ENCODE data around the gene FUZ.

FUZ gene

GRCh38 chr19:49851456-49852259 is 38.6 kb upstream of the FUZ start:
- DNase-seq (ENCODE audit: low read depth) = no peak

GRCh38 chr19:49850487-49851342 is 37.6 kb upstream of the FUZ start, which contains the start of gene PTOV1:
Gene PTOV1 (plus strand): TSS chr19:49851159.
- DNase-seq (ENCODE audit: low read depth) = peak; percentile 87

- DNase-seq (ENCODE audit: low read depth) = no peak
These were observed 37.1 kb upstream of the FUZ start for GRCh38 chr19:49850221-49850486.

GRCh38 chr19:49849433-49850220 is 36.5 kb upstream of the FUZ start:
- no peak for DNase-seq (ENCODE audit: low read depth)

- DNase-seq (ENCODE audit: low read depth) = no peak
These were observed 35.8 kb upstream of the FUZ start for GRCh38 chr19:49848938-49849337.

DNA sequence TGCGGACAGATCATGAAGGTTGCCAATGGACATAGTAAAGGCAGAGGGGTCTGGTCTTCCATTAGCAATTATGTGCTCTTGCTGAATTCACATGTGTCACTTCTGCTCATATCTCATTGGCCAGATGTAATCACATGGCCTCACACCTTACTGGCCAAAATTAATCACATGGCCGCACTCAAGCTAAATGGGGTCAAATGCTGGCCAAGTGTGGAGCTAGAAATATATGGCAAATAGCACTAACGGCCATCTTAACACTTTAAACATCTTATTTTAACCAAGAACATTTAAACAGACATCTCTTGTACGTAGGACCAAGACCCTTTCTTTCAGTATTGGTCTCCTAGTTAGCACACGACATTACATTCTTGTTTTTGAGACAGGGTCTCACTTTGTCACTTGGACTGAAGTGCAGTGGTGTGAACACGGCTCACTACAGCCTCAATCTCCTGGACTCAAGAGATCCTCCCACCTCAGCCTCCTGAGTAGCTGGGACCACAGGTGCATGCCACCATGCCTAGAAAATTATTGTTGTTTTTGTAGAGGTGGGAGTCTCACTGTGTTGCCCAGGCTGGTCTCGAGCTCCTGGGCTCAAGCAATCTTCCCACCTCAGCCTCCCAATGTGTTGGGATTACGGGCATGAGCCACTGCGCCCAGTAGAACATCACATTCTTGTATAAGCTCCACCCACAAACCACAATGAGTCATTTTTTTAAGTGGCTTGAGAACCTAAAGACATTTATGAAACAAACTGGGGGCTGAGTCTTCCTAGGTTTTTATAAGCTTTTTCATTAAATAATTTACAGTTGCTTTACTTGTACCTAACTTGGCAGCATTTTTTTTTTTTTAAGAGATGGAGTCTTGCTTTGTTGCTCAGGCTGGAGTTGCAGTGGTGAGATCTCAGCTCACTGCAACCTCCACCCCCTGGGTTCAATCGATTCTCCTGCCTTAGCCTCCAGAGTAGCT is 34.9 kb upstream of the FUZ start:
- peak; percentile 95 for DNase-seq (ENCODE audit: low read depth)

DNA sequence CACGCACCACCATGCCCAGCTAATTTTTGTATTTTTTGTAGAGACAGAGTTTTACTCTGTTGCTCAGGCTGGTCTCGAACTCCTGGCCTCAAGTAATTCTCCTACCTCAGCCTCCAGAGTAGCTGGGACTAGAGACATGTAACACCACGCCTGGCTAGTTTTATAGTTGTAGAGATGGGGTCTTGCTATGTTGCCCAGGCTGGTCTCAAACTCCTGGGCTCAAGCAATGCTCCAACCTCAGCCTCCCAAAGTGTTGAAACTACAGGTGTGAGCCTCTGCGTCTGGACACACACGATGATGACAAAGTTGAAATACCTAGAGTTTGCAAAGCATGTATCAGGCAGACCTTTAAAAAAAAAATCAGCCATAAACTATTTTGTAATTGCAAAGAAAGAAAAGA is 33.3 kb upstream of the FUZ start:
- no peak for DNase-seq (ENCODE audit: low read depth)

DNA sequence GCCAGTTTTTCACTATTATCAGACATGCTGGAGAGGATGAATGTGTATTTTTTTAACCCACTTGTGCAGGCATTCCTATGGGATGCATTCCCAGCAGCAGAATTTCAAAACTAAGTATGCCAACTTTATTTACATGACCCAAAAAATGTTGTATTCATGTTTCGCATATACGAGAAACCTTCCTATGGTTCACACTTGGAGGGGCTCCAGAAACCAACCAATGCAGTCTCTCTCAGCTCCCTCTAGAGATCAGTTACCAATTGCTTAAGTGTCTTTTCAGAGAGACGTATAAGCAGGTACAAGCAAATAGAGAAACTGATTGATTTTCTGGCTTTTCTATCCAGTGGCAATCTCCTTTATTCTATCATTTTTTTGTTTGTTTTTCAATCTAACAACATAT is 32.3 kb upstream of the FUZ start:
- no peak for DNase-seq (ENCODE audit: low read depth)

DNA sequence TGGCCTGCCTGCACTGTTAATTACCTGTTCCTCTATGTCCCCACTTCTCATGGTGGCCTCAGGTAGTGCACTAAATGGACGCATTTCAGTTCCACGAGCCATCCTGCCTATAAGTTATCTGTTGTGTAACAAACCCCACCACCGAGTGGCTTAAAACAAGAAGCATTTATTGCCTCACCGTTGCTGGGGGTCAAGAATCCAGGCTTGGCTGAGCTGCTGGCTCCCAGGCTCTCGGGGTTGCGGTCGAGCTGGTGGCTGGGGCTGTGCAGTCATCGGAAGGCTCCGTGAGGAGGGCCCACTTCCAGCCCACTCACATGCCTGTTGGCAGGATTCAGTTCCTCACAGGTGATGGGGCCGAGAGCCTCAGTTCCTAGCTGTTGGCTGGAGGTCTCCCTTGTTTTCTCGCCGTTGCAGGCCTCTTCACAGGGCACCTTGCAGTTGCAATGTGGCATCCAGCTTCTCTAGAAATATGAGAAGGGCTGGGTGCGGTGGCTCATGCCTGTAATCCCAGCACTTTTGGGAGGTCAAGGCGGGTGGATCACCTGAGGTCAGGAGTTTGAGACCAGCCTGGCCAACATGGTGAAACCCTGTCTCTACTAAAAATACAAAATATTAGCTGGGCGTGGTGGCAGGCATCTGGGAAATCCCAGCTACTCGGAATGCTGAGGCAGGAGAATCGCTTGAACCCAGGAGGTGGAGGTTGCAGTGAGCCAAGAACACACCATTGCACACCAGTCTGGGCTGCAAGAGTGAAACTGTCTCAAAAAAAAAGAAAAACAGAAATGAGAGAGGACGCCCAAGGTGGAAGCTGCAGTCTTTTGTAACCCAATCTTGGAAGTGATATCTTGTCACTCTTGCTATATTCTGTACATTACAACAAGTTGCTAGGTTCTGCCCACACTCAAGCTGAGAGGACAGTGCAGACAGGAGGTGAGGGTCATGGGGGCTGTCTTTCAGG is 31.3 kb upstream of the FUZ start:
- DNase-seq (ENCODE audit: low read depth) = peak; percentile 70

DNA sequence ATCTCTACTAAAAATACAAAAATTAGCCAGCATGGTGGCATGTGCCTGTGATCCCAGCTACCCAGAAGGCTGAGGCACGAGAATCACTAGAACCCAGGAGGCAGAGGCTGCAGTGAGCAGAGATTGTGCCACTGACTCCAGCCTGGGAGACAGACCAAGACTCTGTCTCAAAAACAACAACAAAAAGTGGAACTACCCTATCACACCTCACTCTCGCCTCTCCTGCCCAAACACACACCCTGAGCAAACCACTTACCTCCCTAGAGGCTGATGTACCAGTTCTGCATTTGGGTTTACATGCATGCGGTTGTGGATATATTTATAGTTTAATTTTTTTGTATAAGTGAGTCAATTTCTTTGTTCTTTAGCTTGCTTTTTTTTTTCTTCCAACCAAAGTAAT is 30.2 kb upstream of the FUZ start:
- no peak for DNase-seq (ENCODE audit: low read depth)

GRCh38 chr19:49840736-49841249 is 27.7 kb upstream of the FUZ start:
- no peak for DNase-seq (ENCODE audit: low read depth)

GRCh38 chr19:49840321-49840720 is 27.2 kb upstream of the FUZ start:
- DNase-seq (ENCODE audit: low read depth) = no peak

- DNase-seq (ENCODE audit: low read depth) = no peak
These were observed 26.6 kb upstream of the FUZ start for GRCh38 chr19:49839713-49840112.

DNA sequence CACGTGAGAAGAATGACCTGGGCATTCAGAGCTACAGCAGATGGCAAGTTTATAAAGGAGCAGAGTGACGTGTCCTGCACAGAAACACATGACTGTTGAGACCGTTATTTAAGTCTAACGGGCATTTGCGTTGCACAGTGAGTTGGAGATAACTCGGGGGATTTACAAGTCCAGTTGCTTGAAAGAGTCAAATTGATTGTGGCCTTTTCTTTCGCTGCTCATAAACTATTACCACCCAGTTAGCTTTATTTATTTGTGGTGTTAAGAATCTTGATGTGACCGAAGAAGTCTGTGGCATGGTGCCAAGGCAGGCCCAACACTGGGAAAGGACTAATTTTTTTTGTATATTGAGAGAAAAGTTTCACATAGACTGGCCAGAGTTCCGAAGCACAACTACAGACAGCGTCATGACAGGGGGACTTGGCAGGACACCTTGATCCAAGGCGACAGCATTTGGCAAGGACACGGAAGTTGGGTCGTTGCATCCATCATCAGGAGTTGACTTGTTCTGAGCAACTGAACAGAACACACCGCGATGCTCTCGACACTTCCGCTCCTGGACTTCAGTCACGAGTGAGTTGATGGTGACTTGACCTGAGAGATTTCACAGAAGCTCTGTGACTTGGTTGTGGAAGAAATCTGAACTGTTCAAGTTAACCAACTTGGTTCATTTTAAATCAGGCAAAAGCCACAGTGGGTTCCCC is 25.9 kb upstream of the FUZ start:
- no peak for DNase-seq (ENCODE audit: low read depth)

GRCh38 chr19:49837425-49837824 is 24.3 kb upstream of the FUZ start:
- DNase-seq (ENCODE audit: low read depth) = no peak

DNA sequence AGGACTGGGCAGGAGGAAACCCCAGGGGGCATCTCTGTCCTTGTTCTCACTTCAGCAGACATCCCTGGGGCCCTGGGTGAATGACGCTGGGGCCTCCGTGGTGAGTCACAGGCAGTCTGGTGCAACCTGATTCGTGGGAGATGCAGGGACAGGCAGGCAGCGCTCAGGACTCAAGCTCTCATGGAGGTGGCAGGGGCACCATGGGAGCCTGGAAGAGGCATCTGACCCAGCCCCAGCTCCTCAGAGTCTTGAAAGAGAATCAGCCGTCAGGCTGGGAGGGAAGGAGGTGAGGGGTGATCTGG is 23.9 kb upstream of the FUZ start:
- peak; percentile 55 for DNase-seq (ENCODE audit: low read depth)

DNA sequence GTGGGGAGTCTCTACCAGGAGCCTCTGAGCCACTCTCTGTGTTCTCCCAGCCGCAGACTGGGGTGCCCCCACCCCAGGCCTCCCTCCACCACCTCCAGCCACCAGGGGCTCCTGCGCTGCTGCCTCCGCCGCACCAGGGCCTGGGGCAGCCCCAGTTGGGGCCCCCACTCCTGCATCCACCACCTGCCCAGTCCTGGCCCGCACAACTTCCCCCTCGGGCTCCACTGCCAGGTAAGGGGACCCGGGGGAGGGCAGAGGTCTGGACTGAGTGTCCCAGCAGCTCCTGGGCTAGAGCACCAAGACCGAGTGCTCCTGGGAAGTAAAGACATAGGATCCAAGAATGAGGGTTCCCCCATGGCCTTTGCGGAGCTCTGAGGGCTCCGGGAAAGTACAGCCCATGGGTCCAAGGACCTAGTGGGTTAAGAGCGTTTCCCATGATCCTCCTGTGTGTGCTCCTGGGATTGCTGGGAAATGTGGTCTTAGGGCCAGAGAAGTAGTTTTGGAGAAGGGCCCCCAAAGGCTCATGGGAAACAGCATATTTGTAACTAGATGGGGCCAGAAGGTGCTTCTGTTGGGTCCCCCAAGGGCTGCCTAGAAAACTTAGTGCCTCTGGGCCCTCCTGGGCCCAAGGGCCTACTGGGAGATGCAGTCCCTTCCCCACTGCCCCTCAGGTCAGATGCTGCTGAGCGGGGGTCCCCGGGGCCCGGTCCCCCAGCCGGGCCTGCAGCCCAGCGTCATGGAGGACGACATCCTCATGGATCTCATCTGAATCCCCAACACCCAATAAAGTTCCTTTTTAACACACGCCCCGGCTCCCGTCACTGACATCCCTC is 23.3 kb upstream of the FUZ start:
- no peak for DNase-seq (ENCODE audit: low read depth)

DNA sequence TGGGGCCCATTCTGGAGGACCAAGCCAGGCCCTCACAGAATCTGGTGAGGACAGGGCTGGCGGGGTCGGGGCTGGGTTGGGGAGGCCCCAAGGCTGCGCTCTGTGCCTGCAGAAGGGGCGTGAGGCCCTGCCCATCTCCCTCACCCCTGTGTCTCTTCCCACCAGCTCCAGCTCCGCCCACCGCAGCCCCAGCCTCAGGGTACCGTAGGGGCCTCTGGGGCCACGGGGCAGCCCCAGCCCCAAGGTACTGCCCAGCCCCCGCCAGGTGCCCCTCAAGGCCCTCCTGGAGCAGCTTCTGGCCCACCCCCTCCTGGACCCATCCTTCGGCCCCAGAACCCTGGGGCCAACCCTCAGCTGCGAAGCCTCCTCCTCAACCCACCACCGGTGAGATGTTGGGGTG is 22.5 kb upstream of the FUZ start:
- DNase-seq (ENCODE audit: low read depth) = no peak

GRCh38 chr19:49833599-49833998 is 20.5 kb upstream of the FUZ start:
- no peak for DNase-seq (ENCODE audit: low read depth)

Data from amniotic epithelial cell (primary cell).